HepG2 (cell line): ENCODE results near the gene NCKIPSD.

Experiments used
- CREB1 ChIP-seq, 2 experiments: fragments of 450-650 bp in 1 of 2; IDR thresholded peaks; 2 replicates each; pipeline ENCODE4 v1.6.1; 2016 to 2017; ENCODE audit warnings: control low read depth in 1 of 2, mild to moderate bottlenecking in 1 of 2, missing compliant biosample characterization in 1 of 2, missing genetic modification characterization in 1 of 2
- CTCF ChIP-seq: sonication (generic); formaldehyde crosslinking; IDR thresholded peaks from 2 replicates; pipeline ENCODE4 v1.5.0; 2020; ENCODE audit warnings: mild to moderate bottlenecking, missing genetic modification reagents, moderate library complexity
- ETV6 ChIP-seq: sonication (generic); formaldehyde crosslinking; conservative IDR thresholded peaks from 2 replicates; pipeline ENCODE4 v1.4.0; 2020; ENCODE audit warnings: missing genetic modification reagents
- FOXM1 ChIP-seq: sonication (generic); formaldehyde crosslinking; IDR thresholded peaks from 2 replicates; pipeline ENCODE4 v1.5.0; 2020; ENCODE audit warnings: missing genetic modification reagents
- JDP2 ChIP-seq: sonication (generic); formaldehyde crosslinking; IDR thresholded peaks from 2 replicates; pipeline ENCODE4 v1.8.1; 2022; ENCODE audit warnings: missing genetic modification reagents, borderline replicate concordance
- MAX ChIP-seq: IDR thresholded peaks from 2 replicates; pipeline ENCODE4 v1.6.1; 2012; ENCODE audit warnings: inconsistent platforms
- SMARCC2 ChIP-seq: fragments of 450-650 bp; IDR thresholded peaks from 2 replicates; pipeline ENCODE4 v1.6.1; 2017; ENCODE audit warnings: antibody characterized with exemption, mild to moderate bottlenecking
- TBL1XR1 ChIP-seq: fragments of 150-350 bp; IDR thresholded peaks from 2 replicates; pipeline ENCODE4 v1.6.1; 2014; ENCODE audit warnings: borderline replicate concordance, low read length; ENCODE audit not compliant: partially characterized antibody
- TCF12 ChIP-seq, 2 experiments: fragments of 450-650 bp in 1 of 2; sonication (generic) in 1 of 2; formaldehyde crosslinking in 1 of 2; IDR thresholded peaks; 2 replicates each; pipeline versions ENCODE4 v1.6.1 to v1.8.0; 2017 to 2022; ENCODE audit warnings: antibody characterized with exemption in 1 of 2, mild to moderate bottlenecking in 1 of 2, missing genetic modification reagents in 1 of 2, moderate library complexity in 1 of 2
- ZBTB21 ChIP-seq: sonication (generic); formaldehyde crosslinking; IDR thresholded peaks from 2 replicates; pipeline ENCODE4 v1.4.0; 2020; ENCODE audit warnings: missing genetic modification reagents
- ZNF143 ChIP-seq: sonication (generic); formaldehyde crosslinking; IDR thresholded peaks from 2 replicates; pipeline ENCODE4 v1.4.0; 2020; ENCODE audit warnings: missing genetic modification reagents

GRCh38 chr3:48664929-48665328 lies 20.8 kb downstream of the NCKIPSD start:
- TF ChIP-seq TCF12 (IDR thresholded peaks at IDR 0.05) (no peak), TCF12 (CRISPR knock-in tag; IDR thresholded peaks at IDR 0.05) (no peak), CREB1 (IDR thresholded peaks at IDR 0.05) (no peak), CREB1 (CRISPR knock-in tag; IDR thresholded peaks at IDR 0.05) (no peak), JDP2 (CRISPR knock-in tag) (no peak), MAX (no peak), CTCF (CRISPR knock-in tag) (no peak), SMARCC2 (no peak), FOXM1 (CRISPR knock-in tag) (no peak), TBL1XR1 (no peak), ETV6 (CRISPR knock-in tag) (no peak), ZNF143 (CRISPR knock-in tag) (no peak), ZBTB21 (CRISPR knock-in tag) (no peak)
